Left cardiac atrium (tissue), 4 donors: ENCODE data around the gene PLBD2. TPM values are rescaled to one million over a fixed set of nuclear protein-coding genes. Genes with fewer than 3 reads are reported as not detected.

Source experiments
- ATAC-seq, 2 donors: fragments of 200-7000 bp; cut with Tn5 transposase; one replicate each; pipeline ENCODE4 v1.9.1; 2020; ENCODE audit warnings: mild to moderate bottlenecking in 2 of 2, moderate library complexity in 2 of 2
- DNase-seq: peaks from one replicate; pipeline ENCODE4 v3.0.0-alpha.2; 2020
- intact Hi-C, 2 donors: fragments of 100-400 bp; cut with DNase I; formaldehyde crosslinking; loops; one replicate each; pipeline versions ENCODE4 v1.14.1 to v1.15.1; 2022 to 2023
- total RNA-seq, 2 donors: library from RNA; stranded (reverse); fragmentation: NEBNext Ultra II Directional; extraction: Animal tissue kit (Norgen Biotek cat#: 25700); gene quantifications; one replicate each; pipeline ENCODE4 v1.2.1, GENCODE V29; 2021
- donor health status: DM: no; HTN: yes; CAD: no.
- donor health status: DM: no; HTN: yes; CAD: no; lungs with severe emphysema.
- donor health status: DM: yes; HTN: yes; CAD: no.
- donor health status: Dilated cardiomyopathy.

Gene PLBD2
- total RNA-seq, 2 donors from 2014 or later: 47.5 to 48.7 TPM

- ATAC-seq (no peak), DNase-seq (no peak)
- intact Hi-C loops: no loop called here
These were observed 6.3 kb downstream of the PLBD2 start for GRCh38 chr12:113364698-113365097.

- DNase-seq (no peak), ATAC-seq (peak in 1 of 2 donors; percentile 51)
- intact Hi-C loops: no loop called here
These were observed 7.4 kb downstream of the PLBD2 start for GRCh38 chr12:113365639-113366395.

GRCh38 chr12:113366827-113367226, 8.4 kb downstream of the PLBD2 start:
- intact Hi-C loops: no loop called here
- ATAC-seq (peak; percentile 74 to 91), DNase-seq (no peak)

- ATAC-seq: no peak
- intact Hi-C loops: no loop called here
- DNase-seq: no peak
These were observed 9.9 kb downstream of the PLBD2 start for GRCh38 chr12:113368331-113368730.

- intact Hi-C loops: no loop called here
- no peak for ATAC-seq
- no peak for DNase-seq
These were observed 11.1 kb downstream of the PLBD2 start for GRCh38 chr12:113369391-113369985.

- intact Hi-C loops: no loop called here
- DNase-seq (no peak), ATAC-seq (no peak)
These were observed 12.7 kb downstream of the PLBD2 start for GRCh38 chr12:113370923-113371682.

- no peak for DNase-seq
- intact Hi-C loops: no loop called here
- no peak for ATAC-seq
These were observed 13.4 kb downstream of the PLBD2 start for GRCh38 chr12:113371808-113372207.

GRCh38 chr12:113372371-113372770, 14.0 kb downstream of the PLBD2 start:
- DNase-seq: no peak
- no peak for ATAC-seq
- intact Hi-C loops: no loop called here

- DNase-seq: no peak
- intact Hi-C loops: no loop called here
- ATAC-seq: no peak
These were observed 15.1 kb downstream of the PLBD2 start for GRCh38 chr12:113373440-113373839.

- intact Hi-C loops: no loop called here
- ATAC-seq (no peak), DNase-seq (no peak)
These were observed 15.6 kb downstream of the PLBD2 start for GRCh38 chr12:113373969-113374368.

GRCh38 chr12:113374823-113375428, 16.5 kb downstream of the PLBD2 start:
- intact Hi-C loops: no loop called here
- no peak for DNase-seq
- no peak for ATAC-seq

- DNase-seq: no peak
- ATAC-seq: no peak
- intact Hi-C loops: no loop called here
These were observed 19.9 kb downstream of the PLBD2 start for GRCh38 chr12:113378291-113378690.

GRCh38 chr12:113381220-113381619, 22.8 kb downstream of the PLBD2 start:
- intact Hi-C loops: no loop called here
- ATAC-seq (no peak), DNase-seq (no peak)

- no peak for DNase-seq
- ATAC-seq: no peak
- intact Hi-C loops: no loop called here
These were observed 23.8 kb downstream of the PLBD2 start for GRCh38 chr12:113382206-113382605.

- intact Hi-C loops: no loop called here
- DNase-seq (no peak), ATAC-seq (no peak)
These were observed 26.4 kb downstream of the PLBD2 start for GRCh38 chr12:113384778-113385177.

GRCh38 chr12:113385282-113385882, 27.0 kb downstream of the PLBD2 start:
- intact Hi-C loops: no loop called here
- DNase-seq (no peak), ATAC-seq (no peak)

GRCh38 chr12:113386866-113387566, 28.6 kb downstream of the PLBD2 start:
- no peak for DNase-seq
- ATAC-seq: no peak
- intact Hi-C loops: no loop called here

GRCh38 chr12:113387631-113388030, 29.2 kb downstream of the PLBD2 start:
- intact Hi-C loops: no loop called here
- no peak for ATAC-seq
- DNase-seq: no peak

- intact Hi-C loops: no loop called here
- no peak for DNase-seq
- ATAC-seq: no peak
These were observed 30.0 kb downstream of the PLBD2 start for GRCh38 chr12:113388351-113388750.
